Pancreas (tissue), 10 donors: ENCODE data around the gene UBASH3B. TPM values are rescaled to one million over a fixed set of nuclear protein-coding genes. Genes with fewer than 3 reads are reported as not detected.
"Not testable (repeated sequence)": the region's sequence is repeated elsewhere in the genome, so short reads cannot be mapped to it uniquely, and the experiment has no call there.

Experiments used
- ATAC-seq, 4 donors: fragments of 200-7000 bp; cut with Tn5 transposase; one replicate each; pipeline versions ENCODE4 v1.8.0 to v1.9.1; 2020; ENCODE audit warnings: mild to moderate bottlenecking in 4 of 4, moderate library complexity in 4 of 4
- DNase-seq, 6 donors: peaks; one replicate each; pipeline ENCODE4 v3.0.0-alpha.2; 2020
- FAIRE-seq: peaks from 2 replicates; lab custom pipeline; 2012; peaks lifted over from hg19 to GRCh38; lab: Jason Lieb, UNC
- H3K27ac ChIP-seq, 4 donors: fragments of 200-600 bp; sonication (generic); 1 replicate in 3 of 4; 2 replicates in 1 of 4; pipeline versions ENCODE4 v1.5.0 to v1.8.0; 2020
- H3K27me3 ChIP-seq, 4 donors: fragments of 200-600 bp; one replicate each; pipeline ENCODE4 v1.8.0; 2021
- H3K36me3 ChIP-seq, 3 donors: fragments of 200-600 bp; sonication (generic) in 1 of 3; one replicate each; pipeline versions ENCODE4 v1.5.0 to v1.8.0; 2020 to 2021
- H3K4me1 ChIP-seq, 3 donors: fragments of 200-600 bp; one replicate each; pipeline ENCODE4 v1.8.0; 2021
- H3K4me3 ChIP-seq, 4 donors: fragments of 200-600 bp; sonication (generic) in 2 of 4; one replicate each; pipeline versions ENCODE4 v1.5.0 to v1.8.0; 2020 to 2021
- H3K9me3 ChIP-seq, 4 donors: fragments of 200-600 bp; one replicate each; pipeline ENCODE4 v1.8.0; 2021
- WGBS, 2 donors: extraction: QIAGEN DNeasy Blood & Tissue Kit; methylation state at CpG; one replicate each; pipeline ENCODE4 v1.1.7; 2013; 5-methylcytosine and 5-hydroxymethylcytosine counted together
- intact Hi-C, 3 donors: fragments of 100-400 bp; cut with DNase I; formaldehyde crosslinking; loops; one replicate each; pipeline versions ENCODE4 v1.11.1 to v1.14.2; 2022
- polyA plus RNA-seq, 2 donors: library from polyadenylated mRNA; stranded (reverse); fragments of 200-250 nt; gene quantifications; one replicate each; pipeline ENCODE4 v1.2.3, GENCODE V29; 2013
- total RNA-seq, 6 donors: library from RNA; stranded (reverse); fragmentation: NEBNext Ultra II Directional in 4 of 6; extraction: Animal tissue kit (Norgen Biotek cat#: 25700) in 4 of 6; gene quantifications; one replicate each; pipeline versions ENCODE4 v1.2.1 to v1.2.4, GENCODE V29; 2021 to 2023
- TF ChIP-seq, protein P1 (sequence below), 4 donors: fragments of 200-600 bp; sonication (generic) in 3 of 4; IDR thresholded peaks; one replicate each; pipeline versions ENCODE4 v1.5.0 to v1.8.0; 2021; ENCODE audit warnings: antibody characterized with exemption in 4 of 4
- donor health status: healthy with polysubstance abuse.
- donor health status: DM: no; HTN: no; CAD: no; lungs with moderate emphysema.
- donor health status: DM: no; HTN: no; CAD: no.
- donor health status: control.
- donor health status: control.
- donor health status: Bipolar disorder and iron deficiency.
- donor health status: DM: yes; HTN: yes; CAD: no.
- donor health status: DM: no; HTN: no; CAD: no.
- donor health status: DM: no; HTN: no; CAD: no.
- donor health status: DM: yes; HTN: yes; CAD: no.

Gene UBASH3B
- total and polyA plus RNA-seq, 8 donors: 0.56 to 5.8 (median 1.8) TPM

DNA sequence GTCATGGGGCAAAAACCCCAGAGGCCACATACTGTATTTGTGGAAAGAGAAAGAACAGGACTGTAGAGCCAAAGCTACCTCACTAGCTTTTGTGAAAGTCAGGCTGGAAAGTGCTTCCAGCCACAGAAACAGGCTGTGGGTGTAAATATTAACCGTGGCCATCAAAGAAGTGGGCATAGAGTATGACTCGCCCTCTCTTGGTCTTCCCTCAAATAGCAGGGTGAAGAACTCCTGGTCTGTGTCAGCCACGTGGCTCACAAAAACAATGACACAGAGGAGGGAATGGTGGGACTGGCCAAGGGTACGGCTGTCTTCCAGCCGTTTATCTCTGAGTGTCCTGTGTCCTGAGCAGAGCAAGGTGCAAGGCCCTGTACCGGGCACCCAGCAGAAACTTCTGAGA lies 37.6 kb upstream of the UBASH3B start:
- DNase-seq (no peak), FAIRE-seq (no peak), ATAC-seq (no peak)
- Histone ChIP-seq H3K36me3 (no peaks in the 10 kb centered on the region), H3K27ac (no peak overlapping the region), H3K4me1 (no peaks in the 10 kb centered on the region), H3K9me3 (no peaks in the 10 kb centered on the region), H3K27me3 (no peaks in the 10 kb centered on the region), H3K4me3 (no peak overlapping the region)
- WGBS, 2 donors: 75 to 80% methylated on average over 6 of the region's 6 CpGs
- TF ChIP-seq, protein P1, sequence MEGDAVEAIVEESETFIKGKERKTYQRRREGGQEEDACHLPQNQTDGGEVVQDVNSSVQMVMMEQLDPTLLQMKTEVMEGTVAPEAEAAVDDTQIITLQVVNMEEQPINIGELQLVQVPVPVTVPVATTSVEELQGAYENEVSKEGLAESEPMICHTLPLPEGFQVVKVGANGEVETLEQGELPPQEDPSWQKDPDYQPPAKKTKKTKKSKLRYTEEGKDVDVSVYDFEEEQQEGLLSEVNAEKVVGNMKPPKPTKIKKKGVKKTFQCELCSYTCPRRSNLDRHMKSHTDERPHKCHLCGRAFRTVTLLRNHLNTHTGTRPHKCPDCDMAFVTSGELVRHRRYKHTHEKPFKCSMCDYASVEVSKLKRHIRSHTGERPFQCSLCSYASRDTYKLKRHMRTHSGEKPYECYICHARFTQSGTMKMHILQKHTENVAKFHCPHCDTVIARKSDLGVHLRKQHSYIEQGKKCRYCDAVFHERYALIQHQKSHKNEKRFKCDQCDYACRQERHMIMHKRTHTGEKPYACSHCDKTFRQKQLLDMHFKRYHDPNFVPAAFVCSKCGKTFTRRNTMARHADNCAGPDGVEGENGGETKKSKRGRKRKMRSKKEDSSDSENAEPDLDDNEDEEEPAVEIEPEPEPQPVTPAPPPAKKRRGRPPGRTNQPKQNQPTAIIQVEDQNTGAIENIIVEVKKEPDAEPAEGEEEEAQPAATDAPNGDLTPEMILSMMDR (IDR thresholded peaks at IDR 0.05): no peak
- intact Hi-C loops: no loop called here

DNA sequence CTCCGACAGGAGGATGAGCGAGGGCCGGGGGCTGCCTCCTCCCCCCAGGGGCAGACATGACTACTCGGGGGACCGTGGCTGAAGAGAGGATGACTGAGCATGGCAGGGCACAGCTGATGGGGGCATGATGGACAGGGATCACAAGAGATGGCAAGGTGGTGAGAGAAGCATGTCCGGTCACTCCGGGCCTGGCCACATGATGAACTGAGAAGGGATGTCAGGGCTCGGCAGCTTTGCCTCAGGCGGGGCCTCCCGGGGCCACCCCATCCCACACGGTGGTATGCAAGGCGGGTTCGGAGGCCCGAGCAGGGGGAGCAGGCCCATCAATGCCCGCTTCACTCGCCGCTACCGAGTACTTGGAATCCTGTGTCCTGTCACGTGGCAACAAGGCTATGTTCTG lies 36.6 kb upstream of the UBASH3B start:
- ATAC-seq: no peak
- no peak for FAIRE-seq
- Histone ChIP-seq H3K27ac (no peak overlapping the region), H3K27me3 (no peaks in the 10 kb centered on the region), H3K4me3 (no peak overlapping the region), H3K4me1 (no peaks in the 10 kb centered on the region), H3K36me3 (no peaks in the 10 kb centered on the region), H3K9me3 (no peaks in the 10 kb centered on the region)
- 93 to 96% methylated on average over 18 to 19 of the region's 19 CpGs for WGBS, 2 donors
- DNase-seq: peak in 1 of 6 donors; percentile 43
- intact Hi-C loops: no loop called here
- TF ChIP-seq, protein P1 (IDR thresholded peaks at IDR 0.05): no peak

DNA sequence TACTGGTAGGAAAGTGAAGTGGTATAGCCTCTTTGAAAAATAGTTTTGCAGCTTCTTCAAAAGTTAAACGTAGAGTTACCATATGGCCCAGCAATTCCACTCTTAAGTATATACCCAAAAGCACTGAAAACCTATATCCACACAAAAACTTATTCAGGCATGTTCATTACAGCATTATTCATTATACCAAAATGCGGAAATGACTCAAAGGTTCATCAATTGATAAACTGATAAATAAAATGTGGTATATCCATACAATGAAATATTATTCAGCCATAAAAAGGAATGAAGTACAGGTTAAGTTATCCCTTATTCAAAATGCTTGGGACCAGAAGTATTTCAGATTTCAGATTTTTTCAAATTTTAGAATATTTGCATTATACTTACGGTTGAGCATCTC lies 35.8 kb upstream of the UBASH3B start:
- TF ChIP-seq, protein P1 (IDR thresholded peaks at IDR 0.05): no peak
- no peaks in the 10 kb centered on the region for H3K4me1 ChIP-seq
- H3K36me3 ChIP-seq: no peaks in the 10 kb centered on the region
- H3K9me3 ChIP-seq: no peaks in the 10 kb centered on the region
- intact Hi-C loops: no loop called here
- no peak for FAIRE-seq
- DNase-seq: no peak
- no peaks in the 10 kb centered on the region for H3K27me3 ChIP-seq
- WGBS, 2 donors: 91 to 93% methylated on average over 3 of the region's 3 CpGs
- H3K4me3 ChIP-seq: no peak overlapping the region
- no peak overlapping the region for H3K27ac ChIP-seq
- ATAC-seq: no peak

DNA sequence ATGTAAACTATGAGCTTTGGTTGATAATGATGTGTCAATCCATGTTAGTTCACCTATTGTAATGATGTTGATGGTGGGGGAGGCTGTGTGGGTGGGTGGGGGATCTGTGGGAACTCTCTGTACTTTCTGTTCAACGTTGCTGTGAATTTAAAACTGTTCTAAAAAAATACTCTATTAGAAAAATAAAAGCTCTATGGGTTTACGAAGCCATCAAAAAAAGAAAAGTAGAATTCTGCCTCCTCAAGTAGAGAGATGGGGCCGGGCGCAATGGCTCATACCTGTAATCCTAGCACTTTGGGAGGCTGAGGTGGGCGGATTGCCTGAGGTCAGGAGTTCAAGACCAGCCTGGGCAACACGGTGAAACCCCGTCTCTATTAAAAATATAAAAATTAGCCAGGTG lies 30.0 kb upstream of the UBASH3B start:
- H3K27ac ChIP-seq, H3K27me3 ChIP-seq, DNase-seq, ATAC-seq, H3K36me3 ChIP-seq, FAIRE-seq, H3K4me3 ChIP-seq, H3K4me1 ChIP-seq, H3K9me3 ChIP-seq: not testable (repeated sequence)
- WGBS, 2 donors: 83 to 85% methylated on average over 7 of the region's 7 CpGs
- intact Hi-C loops: loop anchor here in 1 of 3 donors (5.0 kb wide), 1 partner anchor 157 kb away; no protein-coding TSS in a partner anchor

DNA sequence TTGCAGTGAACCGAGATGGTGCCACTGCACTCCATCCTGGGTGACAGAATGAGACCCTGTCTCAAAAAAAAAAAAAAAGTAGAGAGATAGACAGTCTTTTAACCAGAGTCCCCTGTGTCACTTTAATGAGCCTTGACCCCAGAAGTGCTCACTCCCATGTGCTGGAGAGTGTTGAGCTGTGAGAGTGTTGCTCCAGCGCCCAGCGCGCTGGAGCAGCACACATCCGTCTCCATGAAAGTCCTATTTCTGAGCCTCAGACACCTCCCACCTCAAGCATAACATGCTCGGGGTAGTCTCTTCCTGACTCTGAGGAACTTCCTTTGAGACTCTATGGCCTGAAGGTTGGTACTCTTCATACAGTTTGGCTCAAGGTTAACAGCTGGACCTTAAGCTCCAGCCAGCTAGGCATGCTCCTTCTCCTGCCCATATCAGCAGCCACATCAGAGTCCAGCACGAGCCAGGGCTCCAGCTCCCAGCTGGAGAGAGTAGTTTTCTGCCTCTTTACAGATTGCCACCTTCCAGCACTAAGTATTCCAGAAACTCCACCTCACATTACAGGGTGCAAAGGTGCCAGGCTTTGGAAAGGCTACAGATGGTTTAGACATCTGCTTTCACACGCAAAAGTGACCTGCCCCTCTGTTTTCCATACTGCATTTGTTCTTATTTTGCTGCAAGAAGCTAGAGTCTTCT lies 29.4 kb upstream of the UBASH3B start:
- Histone ChIP-seq H3K27me3 (no peaks in the 10 kb centered on the region), H3K4me1 (no peaks in the 10 kb centered on the region), H3K9me3 (no peaks in the 10 kb centered on the region), H3K27ac (peak overlapping the region in 3 of 4 donors; percentile 26 to 57 (median 52)), H3K4me3 (no peak overlapping the region), H3K36me3 (no peaks in the 10 kb centered on the region)
- ATAC-seq: peak; percentile 81 to 95 (median 90)
- peak in 5 of 6 donors; percentile 58 to 75 (median 68) for DNase-seq
- TF ChIP-seq, protein P1 (IDR thresholded peaks at IDR 0.05): no peak
- intact Hi-C loops: loop anchor here in 1 of 3 donors (5.0 kb wide), 1 partner anchor 156 kb away; no protein-coding TSS in a partner anchor
- WGBS, 2 donors: 53 to 57% methylated on average over 8 of the region's 8 CpGs
- FAIRE-seq: no peak
